Measurements from ENCODE around the gene GTSE1. TPM values are rescaled to one million over a fixed set of nuclear protein-coding genes. Genes with fewer than 3 reads are reported as not detected.

The GTSE1 gene
- polyA plus RNA-seq, 3 donors: 0.04 TPM; not detected in 2

- DNase-seq: no peak
- H4K20me1 ChIP-seq (ENCODE audit: insufficient read depth, low read length): no peaks in the 10 kb centered on the region
- no peak overlapping the region for H3K9ac ChIP-seq (ENCODE audit: insufficient read depth, low read length, poor library complexity, severe bottlenecking)
- H3K27ac ChIP-seq (ENCODE audit: low read depth in 1 of 2, low read length in 2 of 2): no peak overlapping the region
- intact Hi-C loops (cut with micrococcal nuclease): loop anchor here (1.0 kb wide), 1 partner anchor 175 kb away; no protein-coding TSS in a partner anchor
- H3K4me2 ChIP-seq (replicated peaks; ENCODE audit: extremely low read depth, low read length, poor library complexity, severe bottlenecking): no peak overlapping the region
- H3K27me3 Mint-ChIP-seq (ENCODE audit: low read depth in 3 of 3): peaks cover 0 to 17% (median 13%) of the 10 kb centered on the region in 3 donors
- no peaks in the 10 kb centered on the region for H3K36me3 ChIP-seq (replicated peaks in 1 of 2; ENCODE audit: control insufficient read depth in 1 of 2, insufficient read depth in 2 of 2, low read length in 2 of 2)
- no peak for TF ChIP-seq CTCF (IDR thresholded peaks at IDR 0.05)
- WGBS (ENCODE audit: insufficient coverage): 68% methylated on average over 45 of the region's 45 CpGs
- H3K27ac Mint-ChIP-seq: no peak overlapping the region
- H3K4me1 Mint-ChIP-seq: peaks cover 3% of the 10 kb centered on the region
- peaks cover 0 to 10% of the 10 kb centered on the region in 2 donors for H3K27me3 ChIP-seq (ENCODE audit: control insufficient read depth in 2 of 2, insufficient read depth in 2 of 2, low read length in 2 of 2)
- no peak overlapping the region for H3K4me3 Mint-ChIP-seq
- no peaks in the 10 kb centered on the region for H3K36me3 Mint-ChIP-seq
- no peaks in the 10 kb centered on the region for H3K9me3 Mint-ChIP-seq
- H2AFZ ChIP-seq (ENCODE audit: insufficient read depth, low read depth, low read length, poor library complexity, severe bottlenecking): no peak overlapping the region
- H3K4me3 ChIP-seq (replicated peaks in 1 of 3; ENCODE audit: low read depth in 2 of 3, low read length in 3 of 3): no peak overlapping the region
- H3K79me2 ChIP-seq (ENCODE audit: insufficient read depth, low read length): no peaks in the 10 kb centered on the region
- H3K9me3 ChIP-seq (replicated peaks in 1 of 2; ENCODE audit: control insufficient read depth in 1 of 2, insufficient read depth in 1 of 2, low read length in 2 of 2): no peaks in the 10 kb centered on the region
- H3K4me1 ChIP-seq (ENCODE audit: control insufficient read depth in 1 of 2, insufficient read depth in 2 of 2, low read length in 2 of 2): no peaks in the 10 kb centered on the region
Observed at GRCh38 chr22:46366801-46367706, 70.4 kb downstream of the GTSE1 start.

GRCh38 chr22:46367707-46368191 is 71.1 kb downstream of the GTSE1 start:
- H2AFZ ChIP-seq (ENCODE audit: insufficient read depth, low read depth, low read length, poor library complexity, severe bottlenecking): no peak overlapping the region
- no peaks in the 10 kb centered on the region for H3K9me3 Mint-ChIP-seq
- no peaks in the 10 kb centered on the region for H4K20me1 ChIP-seq (ENCODE audit: insufficient read depth, low read length)
- DNase-seq: peak; percentile 23 to 51 (median 47)
- no peaks in the 10 kb centered on the region for H3K36me3 Mint-ChIP-seq
- H3K4me1 Mint-ChIP-seq: peaks cover 3% of the 10 kb centered on the region
- H3K27me3 ChIP-seq (ENCODE audit: control insufficient read depth in 2 of 2, insufficient read depth in 2 of 2, low read length in 2 of 2): peaks cover 0 to 10% of the 10 kb centered on the region in 2 donors
- peak overlapping the region in 1 of 7 donors; percentile 11 for H3K27ac Mint-ChIP-seq
- TF ChIP-seq CTCF (IDR thresholded peaks at IDR 0.05): peak; percentile 91
- no peak overlapping the region for H3K4me3 ChIP-seq (replicated peaks in 1 of 3; ENCODE audit: low read depth in 2 of 3, low read length in 3 of 3)
- H3K9ac ChIP-seq (ENCODE audit: insufficient read depth, low read length, poor library complexity, severe bottlenecking): no peak overlapping the region
- no peak overlapping the region for H3K4me3 Mint-ChIP-seq
- intact Hi-C loops (cut with micrococcal nuclease): loop anchor here (1.0 kb wide), 1 partner anchor 175 kb away; no protein-coding TSS in a partner anchor
- no peak overlapping the region for H3K4me2 ChIP-seq (replicated peaks; ENCODE audit: extremely low read depth, low read length, poor library complexity, severe bottlenecking)
- H3K36me3 ChIP-seq (replicated peaks in 1 of 2; ENCODE audit: control insufficient read depth in 1 of 2, insufficient read depth in 2 of 2, low read length in 2 of 2): no peaks in the 10 kb centered on the region
- no peaks in the 10 kb centered on the region for H3K9me3 ChIP-seq (replicated peaks in 1 of 2; ENCODE audit: control insufficient read depth in 1 of 2, insufficient read depth in 1 of 2, low read length in 2 of 2)
- H3K4me1 ChIP-seq (ENCODE audit: control insufficient read depth in 1 of 2, insufficient read depth in 2 of 2, low read length in 2 of 2): no peaks in the 10 kb centered on the region
- no peak overlapping the region for H3K27ac ChIP-seq (ENCODE audit: low read depth in 1 of 2, low read length in 2 of 2)
- H3K79me2 ChIP-seq (ENCODE audit: insufficient read depth, low read length): no peaks in the 10 kb centered on the region
- 18% methylated on average over 13 of the region's 19 CpGs for WGBS (ENCODE audit: insufficient coverage)
- H3K27me3 Mint-ChIP-seq (ENCODE audit: low read depth in 3 of 3): peaks cover 0 to 15% (median 14%) of the 10 kb centered on the region in 3 donors
